Panc1 (cell line): ENCODE measurements around the gene KATNIP. TPM values are rescaled to one million over a fixed set of nuclear protein-coding genes. Genes with fewer than 3 reads are reported as not detected.

ENCODE experiments used
- ATAC-seq: fragments of 200-7000 bp; cut with Tn5 transposase; 2 replicates; pipeline ENCODE4 v1.9.1; 2020; ENCODE audit warnings: mild to moderate bottlenecking, moderate library complexity
- BruUV-seq: library from RNA; stranded (reverse); fragments of 400-500 nt; replicated peaks from 2 replicates; lab custom pipeline; 2021; lab: Mats Ljungman, UMichigan
- CTCF ChIA-PET: fragments of 300-600 bp; sonication (Branson Sonifier 250); formaldehyde crosslinking; loops from one replicate; lab custom pipeline; 2022; ENCODE audit warnings: antibody characterized with exemption; lab: Charles Lee
- POLR2A ChIA-PET: fragments of 300-600 bp; sonication (Branson Sonifier 250); formaldehyde crosslinking; loops from one replicate; lab custom pipeline; 2022; ENCODE audit warnings: antibody characterized with exemption; lab: Charles Lee
- DNase-seq: peaks from one replicate; pipeline ENCODE4 v3.0.0-alpha.2; 2010; ENCODE audit warnings: low read depth, low spot score
- H3K27ac ChIP-seq: 2 replicates; pipeline ENCODE4 v1.5.1; 2011; ENCODE audit warnings: mild to moderate bottlenecking, low read length, inconsistent platforms
- H3K27me3 ChIP-seq: fragments of 200-500 bp; sonication (Bioruptor generic); 2 replicates; pipeline ENCODE4 v1.6.0; 2014; ENCODE audit warnings: low read length, inconsistent platforms; ENCODE audit not compliant: control insufficient read depth, insufficient read depth
- H3K36me3 ChIP-seq: fragments of 200-500 bp; sonication (Bioruptor generic); 2 replicates; pipeline ENCODE4 v1.5.1; 2014; ENCODE audit warnings: inconsistent platforms, mild to moderate bottlenecking, low read length, moderate library complexity; ENCODE audit not compliant: control insufficient read depth, insufficient read depth
- H3K4me1 ChIP-seq: 2 replicates; pipeline ENCODE4 v1.5.1; 2011; ENCODE audit warnings: inconsistent platforms, mild to moderate bottlenecking, low read length, moderate library complexity; ENCODE audit not compliant: control insufficient read depth, insufficient read depth
- H3K4me3 ChIP-seq, 2 experiments: 2 replicates each; pipeline ENCODE4 v1.5.1; 2011 to 2012; ENCODE audit warnings: low read depth in 2 of 2, low read length in 2 of 2, mild to moderate bottlenecking in 2 of 2, inconsistent platforms in 1 of 2, moderate library complexity in 1 of 2
- H3K9me3 ChIP-seq: fragments of 200-500 bp; sonication (Bioruptor generic); 2 replicates; pipeline ENCODE4 v1.5.1; 2014; ENCODE audit warnings: low read depth, mild to moderate bottlenecking, inconsistent platforms, low read length, moderate library complexity; ENCODE audit not compliant: control insufficient read depth, insufficient read depth
- CTCF ChIP-seq: fragments of 450-650 bp; IDR thresholded peaks from 2 replicates; pipeline ENCODE4 v1.5.1; 2017; ENCODE audit warnings: mild to moderate bottlenecking
- POLR2AphosphoS5 ChIP-seq: IDR thresholded peaks from 2 replicates; pipeline ENCODE4 v1.6.1; 2012; ENCODE audit warnings: mild to moderate bottlenecking, low read depth, low read length, moderate library complexity
- REST ChIP-seq, 2 experiments: IDR thresholded peaks; 2 replicates each; pipeline ENCODE4 v1.6.1; 2011 to 2012; ENCODE audit warnings: low read depth in 2 of 2, control low read depth in 1 of 2, low read length in 1 of 2, mild to moderate bottlenecking in 1 of 2, moderate library complexity in 1 of 2; ENCODE audit not compliant: insufficient read depth in 1 of 2
- SIN3A ChIP-seq: IDR thresholded peaks from 2 replicates; pipeline ENCODE4 v1.6.1; 2012; ENCODE audit warnings: low read depth, mild to moderate bottlenecking, low read length, moderate library complexity, borderline replicate concordance; ENCODE audit not compliant: insufficient read depth
- TCF7L2 ChIP-seq: IDR thresholded peaks from 2 replicates; pipeline ENCODE4 v1.6.1; 2011; ENCODE audit warnings: mild to moderate bottlenecking, low read depth, low read length, inconsistent platforms
- in situ Hi-C: cut with HindIII; loops from 2 replicates; pipeline ENCODE4 v1.10.0; 2016; ENCODE audit warnings: low sequenced_read_pairs, low pct_unique_long_range_greater_than_20kb
- intact Hi-C: fragments of 100-400 bp; cut with micrococcal nuclease; formaldehyde crosslinking; loops from one replicate; pipeline ENCODE4 v1.10.0; 2022; ENCODE audit not compliant: unreplicated experiment
- total RNA-seq: library from RNA; stranded (reverse); gene quantifications from one replicate; pipeline ENCODE4 v1.2.1, GENCODE V29; 2021; ENCODE audit not compliant: unreplicated experiment

Gene KATNIP
- total RNA-seq, 1 experiment from 2014 or later: 36.7 TPM

DNA sequence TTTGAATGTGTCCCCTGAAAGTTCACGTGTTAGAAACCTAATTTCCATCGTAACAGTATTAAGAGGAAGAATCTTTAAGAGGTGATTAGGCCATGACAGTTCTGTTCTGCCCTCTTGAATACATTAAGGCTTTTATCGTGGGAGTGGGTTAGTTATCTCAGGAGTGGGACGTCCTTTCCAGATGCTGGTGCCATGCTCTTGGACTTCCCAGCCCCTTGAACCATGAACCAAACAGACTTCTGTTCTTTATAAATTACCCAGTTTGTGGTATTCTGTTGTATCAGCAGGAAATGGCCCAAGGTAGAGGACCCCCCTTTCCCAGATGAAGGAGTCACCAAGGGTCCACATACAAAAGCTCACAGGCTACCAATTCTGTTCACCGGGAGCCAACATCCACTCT lies 10.3 kb upstream of the KATNIP start:
- Histone ChIP-seq H3K36me3 (peaks cover 16% of the 10 kb centered on the region), H3K27ac (no peak overlapping the region), H3K9me3 (no peaks in the 10 kb centered on the region), H3K27me3 (no peaks in the 10 kb centered on the region), H3K4me1 (no peaks in the 10 kb centered on the region), H3K4me3 (no peak overlapping the region)
- in situ Hi-C loops (no loop called here), intact Hi-C loops (no loop called here)
- ChIA-PET POLR2A (no interaction called here), CTCF (no interaction called here)
- TF ChIP-seq REST (IDR thresholded peaks at IDR 0.05; ENCODE audit: insufficient read depth in 1 of 2, low read depth in 2 of 2, low read length in 1 of 2): no peak
- no peak for TF ChIP-seq SIN3A
- TF ChIP-seq CTCF: no peak
- TF ChIP-seq TCF7L2: no peak
- no peak for TF ChIP-seq POLR2AphosphoS5
- no peak for DNase-seq
- no TSS peak for BruUV-seq
- no peak for ATAC-seq

DNA sequence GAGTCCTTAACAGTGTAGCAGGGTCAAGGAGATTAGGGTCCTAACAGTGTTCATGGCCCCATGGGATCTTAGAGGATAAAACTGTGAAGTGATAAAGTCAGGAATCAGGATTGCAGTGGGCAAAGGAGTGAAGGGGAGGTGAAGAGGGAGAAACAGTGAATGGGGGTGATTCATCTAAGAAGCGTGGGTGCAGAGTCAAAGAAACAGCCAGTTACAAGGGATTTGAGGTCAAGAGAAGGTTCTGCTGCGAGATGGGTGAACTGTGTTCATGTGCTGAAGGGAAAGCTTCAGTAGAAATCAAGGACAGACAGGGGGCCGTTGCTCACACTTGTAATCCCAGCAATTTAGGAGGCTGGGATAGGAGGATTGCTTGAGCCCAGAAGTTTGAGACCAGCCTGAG lies 6.1 kb upstream of the KATNIP start:
- H3K4me3 ChIP-seq: no peak overlapping the region
- no peaks in the 10 kb centered on the region for H3K9me3 ChIP-seq
- peaks cover 11% of the 10 kb centered on the region for H3K4me1 ChIP-seq
- intact Hi-C loops (no loop called here), in situ Hi-C loops (no loop called here)
- CTCF ChIA-PET: no interaction called here
- ATAC-seq: no peak
- H3K36me3 ChIP-seq: peaks cover 15% of the 10 kb centered on the region
- no peak for TF ChIP-seq CTCF
- TF ChIP-seq SIN3A: no peak
- no peak for TF ChIP-seq POLR2AphosphoS5
- no peak for TF ChIP-seq TCF7L2
- no peak for TF ChIP-seq REST (IDR thresholded peaks at IDR 0.05; ENCODE audit: insufficient read depth in 1 of 2, low read depth in 2 of 2, low read length in 1 of 2)
- DNase-seq: no peak
- no peaks in the 10 kb centered on the region for H3K27me3 ChIP-seq
- no TSS peak for BruUV-seq
- POLR2A ChIA-PET: no interaction called here
- no peak overlapping the region for H3K27ac ChIP-seq
